GM18951 (cell line): ENCODE data around the gene EGFL7.

ENCODE experiments used
- POLR2A ChIP-seq: IDR thresholded peaks from 4 replicates; pipeline ENCODE4 v1.6.1; 2011; ENCODE audit warnings: mild to moderate bottlenecking; ENCODE audit not compliant: insufficient read length, insufficient read depth; ENCODE audit errors: extremely low read depth
- in situ Hi-C: fragments of 300-500 bp; cut with MboI; formaldehyde crosslinking; loops from one replicate; pipeline ENCODE4 v1.12.0; 2022; ENCODE audit warnings: low sequenced_read_pairs, mixed read lengths, inconsistent platforms; ENCODE audit not compliant: unreplicated experiment

EGFL7 gene

DNA sequence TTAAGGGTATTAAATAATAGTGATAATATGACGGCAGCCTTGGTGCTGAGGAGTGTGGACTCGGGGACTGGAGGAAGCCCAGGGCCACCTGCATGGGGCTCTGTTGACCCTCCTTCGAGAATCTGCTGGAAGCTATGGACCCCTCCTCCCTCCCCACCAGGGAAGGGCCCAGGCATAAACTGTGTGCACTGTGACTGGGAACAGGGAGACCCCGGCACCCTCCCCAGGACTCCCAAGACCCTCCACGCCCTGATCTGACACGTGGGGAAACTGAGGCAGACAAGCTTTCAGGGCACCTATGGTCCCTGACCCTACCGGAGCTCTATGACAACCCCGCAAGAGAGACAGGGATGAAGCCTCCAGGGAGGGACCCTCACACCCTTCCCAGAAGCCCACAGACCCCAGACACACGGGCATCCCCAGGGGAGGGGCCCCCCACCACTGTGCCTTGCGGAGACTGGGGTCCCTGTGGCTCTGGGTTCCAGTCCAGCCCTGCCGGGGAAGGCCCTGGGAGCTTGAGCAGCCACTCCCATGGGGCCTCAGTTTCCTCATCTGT, 6.5 kb upstream of the EGFL7 start:
- TF ChIP-seq POLR2A, result no peak
- in situ Hi-C loops, result no loop called here

DNA sequence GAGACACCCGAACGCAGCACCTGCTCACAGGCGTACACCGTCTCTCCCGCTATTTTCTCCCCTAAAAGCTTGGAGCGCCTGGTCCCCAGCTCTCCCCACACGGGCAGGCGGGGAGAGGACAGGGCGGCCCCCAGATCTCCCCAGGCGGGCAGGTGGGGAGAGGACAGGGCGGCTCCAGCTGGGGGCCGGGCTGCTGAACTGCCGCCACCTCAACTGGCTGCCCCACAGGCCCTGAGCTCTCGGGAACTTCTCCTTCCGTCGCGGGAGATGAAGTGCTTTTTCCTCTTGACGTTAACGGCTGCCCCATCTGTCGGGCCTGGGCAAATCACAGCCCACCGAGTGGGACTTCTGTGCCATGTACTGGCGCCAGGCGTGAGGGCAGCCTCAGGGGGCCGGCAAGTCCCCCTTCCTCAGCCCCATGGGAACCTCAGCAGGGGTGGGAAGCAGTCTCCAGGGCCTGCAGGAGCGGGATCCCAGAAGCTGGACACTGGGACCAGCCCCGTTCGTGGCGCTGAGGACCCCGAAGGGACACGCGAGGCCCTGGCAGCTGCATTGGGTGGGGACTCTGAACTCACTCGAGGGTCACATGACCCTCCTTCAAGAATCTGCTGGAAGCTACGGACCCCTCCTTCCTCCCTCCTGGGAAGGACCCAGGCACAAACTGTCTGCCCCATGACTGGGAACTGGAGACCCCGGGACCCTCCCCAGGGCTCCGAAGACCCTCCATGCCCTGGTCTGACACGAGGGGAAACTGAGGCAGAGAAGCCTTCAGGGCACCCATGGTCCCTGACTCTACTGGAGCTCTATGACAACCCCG, 5.7 kb upstream of the EGFL7 start:
- no peak for TF ChIP-seq POLR2A
- in situ Hi-C loops, result no loop called here

DNA sequence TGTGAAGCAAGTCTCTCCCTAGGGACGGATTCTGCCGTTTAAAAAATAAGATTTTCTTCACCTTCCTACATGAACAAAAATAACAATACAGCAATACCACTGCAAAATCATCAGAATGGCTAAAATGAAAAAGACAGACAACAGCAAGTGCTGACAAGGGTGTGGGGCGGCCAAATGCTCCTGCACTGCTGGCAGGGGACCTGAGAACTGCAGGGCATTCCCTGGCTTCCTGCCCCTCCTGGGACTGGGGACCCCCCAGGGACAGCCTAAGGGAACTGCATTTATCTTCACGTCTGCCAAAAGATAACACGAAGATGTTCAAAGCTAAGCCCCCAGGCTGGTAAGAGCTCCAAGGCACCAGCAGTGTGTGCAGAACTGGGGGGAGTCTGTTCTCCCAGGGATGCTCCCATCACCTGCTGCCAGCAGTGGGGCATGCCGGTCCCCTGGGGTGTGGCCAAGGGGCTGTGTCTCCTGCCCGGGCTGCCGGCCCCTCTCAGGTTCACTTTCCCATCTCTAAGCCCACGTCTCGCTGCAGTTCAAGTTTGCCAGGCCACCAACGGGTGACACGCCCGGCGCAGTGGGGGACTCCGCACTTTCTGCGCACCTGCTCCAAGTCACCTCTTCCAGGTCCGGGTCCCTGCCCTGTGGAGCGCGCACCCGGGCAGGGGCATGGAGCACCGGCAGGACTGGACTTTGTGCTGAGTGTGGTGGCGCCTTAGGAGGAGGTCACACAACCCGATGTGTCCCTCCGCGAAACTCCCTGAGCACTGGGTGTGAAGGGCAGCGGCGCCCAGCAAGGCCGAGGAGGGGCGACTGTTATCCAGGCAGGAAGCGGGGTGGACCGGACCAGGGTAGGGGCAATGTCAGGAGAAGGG, 4.5 kb upstream of the EGFL7 start:
- no peak for TF ChIP-seq POLR2A

DNA sequence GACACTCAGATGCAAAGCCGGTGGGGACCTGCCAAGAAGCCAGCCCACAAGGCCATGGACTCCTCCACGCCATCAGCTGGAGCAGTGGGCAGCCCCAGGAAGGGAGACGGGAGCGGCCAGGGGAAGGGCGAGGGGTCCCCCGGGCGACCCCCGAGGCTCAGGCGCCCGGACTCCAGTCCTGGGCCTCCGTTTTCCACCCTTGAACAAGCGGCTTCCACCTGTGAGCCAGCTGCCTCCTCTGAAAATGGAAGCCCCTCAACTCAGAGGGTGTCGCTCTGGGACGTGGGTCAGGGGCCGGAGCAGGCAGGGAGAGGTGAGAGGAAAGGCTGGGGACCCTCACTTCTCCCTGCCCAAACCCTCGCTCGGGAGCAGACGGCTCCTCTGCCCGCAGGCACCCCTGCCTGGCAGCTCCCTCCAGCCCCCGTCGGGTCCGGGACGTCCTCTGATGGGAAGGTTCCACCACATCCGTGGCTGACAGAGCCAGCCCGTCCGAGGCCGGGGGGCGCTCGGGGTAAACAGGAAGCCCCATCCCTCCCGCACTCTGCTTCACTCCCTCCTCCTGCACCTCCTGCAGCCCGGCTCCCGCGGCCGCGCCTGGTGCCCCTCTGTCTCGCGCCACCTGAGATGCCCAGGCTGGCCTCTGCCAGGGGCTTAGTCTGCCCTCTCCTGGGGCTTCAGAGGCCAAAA, 3.7 kb upstream of the EGFL7 start:
- TF ChIP-seq POLR2A, result no peak
- in situ Hi-C loops, result no loop called here

More for the DNA sequence above, 4.5 kb upstream of the EGFL7 start:
- in situ Hi-C loops, result no loop called here

DNA sequence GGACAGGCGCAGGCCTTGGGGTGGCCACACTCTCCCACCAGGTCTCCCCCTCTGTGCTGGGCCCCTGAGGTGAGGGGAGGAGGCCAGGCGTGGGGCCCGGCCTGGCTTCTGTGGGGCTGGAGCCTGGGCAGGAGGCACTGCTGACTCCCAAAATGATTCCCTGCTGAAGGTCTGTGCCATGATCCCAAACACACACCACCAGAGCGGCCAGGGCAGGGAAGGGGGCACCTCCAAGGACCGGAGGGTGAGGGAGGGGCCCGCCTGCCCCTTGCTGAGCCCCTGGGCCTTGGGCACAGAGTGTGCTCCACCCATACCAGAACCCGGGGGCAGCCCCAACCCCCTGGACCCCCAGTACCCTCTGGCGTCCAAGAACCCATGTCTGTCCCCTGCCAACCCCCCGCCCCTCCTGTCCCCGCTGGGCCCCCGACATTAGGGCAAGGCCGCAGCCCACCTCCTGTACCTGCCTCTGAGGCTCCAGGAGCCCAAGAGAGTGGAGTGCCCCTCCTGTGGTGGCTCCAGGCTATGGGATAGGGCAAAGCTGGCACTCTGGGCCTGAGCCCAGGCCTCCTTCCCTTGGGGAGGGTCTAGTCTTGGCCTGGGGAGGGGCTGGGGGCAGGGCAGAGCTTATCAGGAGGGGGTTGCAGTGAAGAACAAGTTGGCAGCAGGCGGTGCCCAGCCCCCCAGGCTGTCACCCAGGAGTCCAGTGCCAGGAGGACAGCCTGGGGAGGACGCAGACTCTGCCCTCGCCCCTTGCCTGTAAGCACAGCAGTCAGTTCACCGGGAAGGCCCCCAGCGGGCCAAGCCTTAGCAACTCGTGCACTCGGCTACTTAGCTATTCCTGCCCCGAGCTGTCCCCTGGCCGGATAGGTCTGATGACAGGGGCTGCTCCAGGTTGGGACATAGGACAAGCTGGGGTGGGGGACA, 2.6 kb upstream of the EGFL7 start:
- TF ChIP-seq POLR2A, result no peak
- in situ Hi-C loops, result no loop called here

DNA sequence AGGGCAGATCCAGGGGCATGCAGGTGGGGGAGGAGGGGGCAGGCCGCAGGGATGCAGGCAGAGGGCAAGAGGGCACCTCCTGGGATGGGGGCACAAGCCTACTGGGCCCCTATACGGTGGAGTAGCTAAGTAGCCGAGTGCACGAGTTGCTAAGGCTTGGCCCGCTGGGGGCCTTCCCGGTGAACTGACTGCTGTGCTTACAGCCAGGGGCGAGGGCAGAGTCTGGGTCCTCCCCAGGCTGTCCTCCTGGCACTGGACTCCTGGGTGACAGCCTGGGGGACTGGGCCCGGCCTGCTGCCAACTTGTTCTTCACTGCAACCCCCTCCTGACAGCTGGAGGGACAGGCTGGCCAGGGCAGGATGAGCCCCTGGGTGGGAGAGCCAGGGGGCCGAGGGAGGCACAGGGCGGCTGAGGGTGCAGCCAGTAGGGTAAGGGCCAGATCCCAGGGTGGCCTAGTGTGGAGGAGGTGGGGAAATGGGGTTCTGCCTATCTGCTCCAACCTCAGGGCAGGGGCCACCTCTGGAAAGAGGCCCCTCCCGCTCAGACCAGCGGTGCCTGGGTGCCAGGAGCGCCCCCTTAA, 1.7 kb upstream of the EGFL7 start:
- in situ Hi-C loops, result no loop called here

DNA sequence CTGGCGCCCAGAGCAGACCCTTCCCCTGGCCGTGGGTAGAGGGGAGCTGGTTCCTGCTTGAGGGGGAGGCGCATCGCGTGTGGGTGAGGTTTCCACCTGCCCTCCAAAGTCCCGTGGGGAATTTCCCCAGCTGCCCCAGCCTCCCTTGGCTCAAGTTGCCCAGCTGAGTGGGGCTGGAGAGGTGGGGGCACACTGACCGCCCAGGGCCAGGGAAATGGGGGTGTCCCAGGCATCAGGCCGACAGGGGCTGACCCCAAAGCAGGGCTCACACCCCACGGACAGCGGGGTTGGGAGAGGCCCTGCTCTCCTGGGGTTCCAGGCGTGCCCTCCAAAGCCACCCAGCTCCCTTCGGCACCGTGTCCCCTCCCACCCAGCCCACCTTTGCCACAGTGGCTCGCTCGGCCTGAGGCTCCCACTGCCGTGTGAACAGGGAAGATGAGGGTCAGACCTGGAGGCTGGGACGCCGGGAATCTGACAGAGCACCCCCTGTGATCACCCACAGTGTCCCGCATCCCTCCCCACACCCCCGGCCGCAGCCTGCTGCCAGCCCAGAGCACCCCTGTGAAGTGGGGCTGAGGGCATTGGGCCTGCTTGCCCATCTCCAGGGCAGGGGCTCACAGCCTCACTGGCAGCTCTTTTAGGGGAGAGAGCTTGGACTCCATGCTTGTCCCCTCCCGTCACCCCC, 933 bp upstream of the EGFL7 start:
- in situ Hi-C loops, result no loop called here
- TF ChIP-seq POLR2A, result no peak

More for the DNA sequence above, 1.7 kb upstream of the EGFL7 start:
- no peak for TF ChIP-seq POLR2A

DNA sequence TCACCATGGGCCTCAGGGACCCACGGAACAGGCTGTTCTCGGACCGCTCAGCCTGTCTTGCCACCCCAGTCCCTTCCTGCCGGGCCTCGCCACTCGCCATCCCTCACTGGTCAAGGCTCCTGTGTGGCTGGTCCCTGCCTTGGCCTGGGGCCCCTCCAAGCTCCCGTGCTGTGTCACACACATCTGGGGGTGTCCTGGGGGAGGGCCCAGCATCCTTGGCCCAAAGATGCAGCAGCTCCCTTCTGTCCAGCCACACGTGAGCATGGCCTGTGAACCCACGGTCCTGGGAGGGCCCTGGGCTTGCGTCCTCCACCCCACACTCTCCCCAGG, 425 bp upstream of the EGFL7 start:
- in situ Hi-C loops, result no loop called here

DNA sequence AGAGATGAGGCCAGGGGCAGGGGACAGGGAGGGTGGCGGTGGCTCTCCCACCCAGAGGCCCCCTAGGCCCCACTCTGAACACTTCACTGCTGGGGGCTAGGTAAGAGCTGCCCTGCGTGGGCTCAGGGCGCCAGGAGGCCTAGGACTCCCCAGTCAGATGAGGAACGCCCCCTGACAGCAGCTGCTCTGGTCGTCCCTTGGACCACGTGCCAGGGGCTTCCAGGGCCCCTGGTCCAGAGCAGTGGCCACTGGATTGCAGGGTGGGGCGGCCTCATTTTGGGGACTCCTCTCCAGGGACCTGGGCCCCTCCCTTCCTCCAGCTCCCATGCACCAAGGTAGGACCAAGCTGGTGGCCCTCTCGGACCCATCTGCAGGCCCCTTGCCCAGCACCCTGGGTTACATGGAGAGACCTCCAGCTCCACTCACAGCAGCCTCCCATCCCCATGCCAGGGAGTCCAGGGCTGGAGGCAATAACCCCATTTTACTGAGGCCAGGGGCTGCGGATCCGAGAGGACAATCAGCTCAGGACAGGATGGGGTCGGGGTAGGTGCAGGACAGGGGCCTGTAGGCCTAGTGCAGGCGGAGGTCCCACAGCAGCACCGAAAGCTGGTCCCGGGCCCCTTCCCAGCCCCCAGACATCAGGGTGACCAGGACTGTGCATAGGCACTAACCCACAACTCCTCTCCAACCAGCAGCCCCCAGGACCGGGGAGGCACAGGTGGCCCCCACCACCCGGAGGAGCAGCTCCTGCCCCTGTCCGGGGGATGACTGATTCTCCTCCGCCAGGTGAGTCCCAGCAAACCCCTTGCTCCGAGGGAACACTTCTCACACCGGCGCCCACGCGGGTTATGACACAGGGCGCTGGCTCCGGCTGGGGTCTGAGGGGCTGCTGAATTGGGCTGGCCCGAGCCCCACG, 1.5 kb downstream of the EGFL7 start:
- TF ChIP-seq POLR2A, result no peak
- in situ Hi-C loops, result no loop called here

More for the DNA sequence above, 425 bp upstream of the EGFL7 start:
- no peak for TF ChIP-seq POLR2A

DNA sequence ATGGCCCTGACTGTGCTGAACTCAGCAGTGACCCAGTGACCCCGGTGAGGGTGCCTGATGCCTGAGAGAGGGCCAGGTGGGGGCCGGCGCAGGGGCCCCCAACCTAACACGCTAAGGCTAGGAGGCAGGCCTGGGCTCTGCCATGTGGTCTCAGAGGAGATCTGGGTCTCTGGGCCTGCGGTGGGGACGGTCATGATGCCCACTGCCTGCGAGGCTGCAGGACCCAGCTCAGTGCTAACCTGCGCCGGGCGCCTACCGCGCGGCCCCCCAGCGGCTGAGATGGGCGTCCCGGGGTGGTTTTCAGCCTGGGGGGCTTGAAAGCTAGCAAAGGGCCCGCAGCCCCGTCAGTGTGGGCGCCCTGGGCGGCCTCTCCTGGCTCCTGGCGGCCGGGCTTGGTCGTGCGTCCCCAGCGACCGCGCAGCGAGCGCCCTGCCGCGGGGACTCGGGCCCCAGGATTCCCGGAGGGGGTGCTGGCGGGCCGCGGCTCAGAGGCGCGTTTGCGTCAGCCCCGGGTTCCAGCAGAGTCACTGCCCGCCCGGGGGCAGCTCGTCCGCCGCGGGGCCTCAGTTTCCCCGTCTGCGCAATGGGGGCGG, 2.5 kb downstream of the EGFL7 start:
- in situ Hi-C loops, result no loop called here
- TF ChIP-seq POLR2A, result no peak

DNA sequence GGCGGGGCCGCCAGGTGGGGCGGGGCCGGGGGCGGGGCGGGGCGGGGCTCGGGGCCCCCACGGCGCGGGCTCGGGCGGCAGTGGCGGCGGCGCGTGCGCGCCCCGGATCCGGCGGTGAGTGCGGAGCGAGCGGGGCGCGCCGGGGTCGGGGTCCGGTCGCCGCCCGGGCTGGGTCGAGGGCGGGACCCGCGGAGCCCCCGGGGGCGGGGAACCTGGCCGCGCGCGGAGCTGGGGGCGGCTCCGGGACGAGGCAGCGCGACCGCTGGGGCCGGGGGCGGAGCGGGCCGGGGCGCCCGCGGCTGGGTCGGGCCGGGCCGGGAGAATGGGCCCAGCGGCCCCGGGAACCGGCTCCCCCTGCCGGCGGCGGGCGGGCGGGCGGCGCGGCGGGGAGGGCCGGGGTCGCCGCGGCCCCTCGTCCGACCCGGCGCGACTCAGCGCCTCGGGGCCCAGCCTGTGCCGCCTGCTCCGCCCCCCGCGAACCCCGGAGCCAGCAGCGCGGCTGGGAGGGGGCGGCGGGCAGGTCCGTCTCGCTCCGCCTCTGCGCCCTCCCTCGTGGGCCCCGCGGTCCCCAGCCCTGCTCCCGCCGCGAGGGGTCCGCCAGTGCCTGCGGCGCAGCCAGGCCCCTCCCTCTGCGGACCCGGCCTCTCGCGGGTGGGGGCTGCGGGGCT, 3.1 kb downstream of the EGFL7 start:
- no peak for TF ChIP-seq POLR2A
- in situ Hi-C loops, result no loop called here
